Gastroesophageal sphincter (tissue), 4 donors: ENCODE measurements around the gene MOGAT2. TPM values are rescaled to one million over a fixed set of nuclear protein-coding genes. Genes with fewer than 3 reads are reported as not detected.
"Not testable (repeated sequence)": the region's sequence is repeated elsewhere in the genome, so short reads cannot be mapped to it uniquely, and the experiment has no call there.

Source experiments
- ATAC-seq: fragments of 150-250 bp; one replicate; pipeline ENCODE4 v1.9.1; 2016; ENCODE audit warnings: mild to moderate bottlenecking, moderate library complexity
- H3K27ac ChIP-seq, 4 donors: fragments of 200-600 bp; sonication (generic) in 3 of 4; 1 replicate in 3 of 4; 2 replicates in 1 of 4; pipeline ENCODE4 v1.5.1; 2016 to 2019
- H3K27me3 ChIP-seq: fragments of 200-600 bp; sonication (generic); one replicate; pipeline ENCODE4 v1.5.1; 2019
- H3K36me3 ChIP-seq, 2 donors: fragments of 200-600 bp; sonication (generic); one replicate each; pipeline ENCODE4 v1.5.1; 2019; ENCODE audit warnings: control low read depth in 1 of 2
- H3K4me1 ChIP-seq, 3 donors: fragments of 200-600 bp; sonication (generic); 1 replicate in 2 of 3; 2 replicates in 1 of 3; pipeline ENCODE4 v1.5.1; 2016 to 2019; ENCODE audit warnings: control low read depth in 2 of 3
- H3K4me3 ChIP-seq, 2 donors: fragments of 200-600 bp; sonication (generic); one replicate each; pipeline ENCODE4 v1.5.1; 2019; ENCODE audit warnings: mild to moderate bottlenecking in 1 of 2, moderate library complexity in 1 of 2
- H3K9me3 ChIP-seq, 3 donors: fragments of 200-600 bp; sonication (generic); one replicate each; pipeline ENCODE4 v1.5.1; 2017 to 2019; ENCODE audit warnings: control low read depth in 2 of 3
- EP300 ChIP-seq: sonication (generic); formaldehyde crosslinking; IDR thresholded peaks from one replicate; pipeline ENCODE4 v1.6.1; 2017; ENCODE audit warnings: antibody characterized with exemption, mild to moderate bottlenecking
- POLR2A ChIP-seq, 2 donors: fragments of 450-650 bp; IDR thresholded peaks; one replicate each; pipeline ENCODE4 v1.6.1; 2017; ENCODE audit warnings: antibody characterized with exemption in 2 of 2, mild to moderate bottlenecking in 2 of 2, moderate library complexity in 1 of 2
- POLR2AphosphoS5 ChIP-seq: sonication (generic); formaldehyde crosslinking; IDR thresholded peaks from one replicate; pipeline ENCODE4 v1.6.1; 2017; ENCODE audit warnings: antibody characterized with exemption
- WGBS, 2 donors: methylation state at CpG; one replicate each; pipeline ENCODE4 v1.1.5; 2018; ENCODE audit warnings: low coverage in 1 of 2; 5-methylcytosine and 5-hydroxymethylcytosine counted together
- total RNA-seq, 4 donors: library from RNA; depleted of rRNA; stranded (reverse); fragments of >200 nt; gene quantifications; one replicate each; pipeline ENCODE4 v1.1.0, GENCODE V29; 2016
- TF ChIP-seq, protein P1 (sequence below), 4 experiments: fragments of 200-600 bp in 2 of 4; fragments of 450-650 bp in 2 of 4; sonication (generic) in 1 of 4; IDR thresholded peaks; one replicate each; pipeline ENCODE4 v1.5.1; 2017 to 2019; ENCODE audit warnings: antibody characterized with exemption in 4 of 4, mild to moderate bottlenecking in 2 of 4, moderate library complexity in 2 of 4

Gene MOGAT2
- total RNA-seq, 4 donors from 2014 or later, result 0.30 TPM; not detected in 3

DNA sequence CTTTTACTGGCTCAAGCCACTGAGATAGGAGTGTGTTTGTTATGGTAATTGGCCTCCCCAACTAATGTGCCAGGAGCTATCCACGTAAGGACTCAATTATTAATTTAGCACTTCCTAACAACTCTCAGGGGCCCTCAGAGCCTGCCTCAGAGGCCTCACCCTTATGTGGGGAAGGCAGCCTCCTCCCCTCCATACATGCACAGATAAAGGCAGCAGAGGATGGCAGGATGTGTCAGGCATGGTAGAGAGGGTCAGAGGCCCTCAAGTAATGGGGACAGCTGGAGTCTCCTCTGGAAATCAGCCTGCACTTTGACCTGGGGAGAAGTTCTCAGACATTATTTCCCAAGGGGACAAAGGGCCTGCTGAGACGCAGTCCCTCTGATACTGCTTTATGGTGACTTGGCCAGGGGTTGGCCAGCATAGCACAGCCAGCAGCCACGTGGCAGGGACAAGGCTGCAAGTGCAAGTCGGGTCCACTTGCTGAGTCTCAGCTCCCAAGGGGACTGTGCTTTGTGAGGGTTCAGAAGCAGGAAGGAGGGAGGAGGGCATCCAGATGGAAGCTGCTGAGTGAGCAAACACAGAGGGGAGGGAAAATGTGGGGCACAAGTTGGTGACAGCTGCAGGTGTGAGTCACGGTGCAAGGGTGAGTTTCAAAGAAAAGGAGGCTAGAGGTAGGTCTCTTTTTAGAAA, 17.0 kb downstream of the MOGAT2 start:
- Histone ChIP-seq H3K9me3 (no peaks in the 10 kb centered on the region), H3K27ac (no peak overlapping the region), H3K4me3 (no peak overlapping the region), H3K4me1 (peaks cover 0 to 10% (median 0%) of the 10 kb centered on the region in 3 donors), H3K27me3 (no peaks in the 10 kb centered on the region), H3K36me3 (no peaks in the 10 kb centered on the region)
- 92 to 96% methylated on average over 1 to 2 of the region's 5 CpGs for WGBS, 2 donors
- ATAC-seq, result no peak
- TF ChIP-seq POLR2AphosphoS5, result no peak
- TF ChIP-seq, protein P1, sequence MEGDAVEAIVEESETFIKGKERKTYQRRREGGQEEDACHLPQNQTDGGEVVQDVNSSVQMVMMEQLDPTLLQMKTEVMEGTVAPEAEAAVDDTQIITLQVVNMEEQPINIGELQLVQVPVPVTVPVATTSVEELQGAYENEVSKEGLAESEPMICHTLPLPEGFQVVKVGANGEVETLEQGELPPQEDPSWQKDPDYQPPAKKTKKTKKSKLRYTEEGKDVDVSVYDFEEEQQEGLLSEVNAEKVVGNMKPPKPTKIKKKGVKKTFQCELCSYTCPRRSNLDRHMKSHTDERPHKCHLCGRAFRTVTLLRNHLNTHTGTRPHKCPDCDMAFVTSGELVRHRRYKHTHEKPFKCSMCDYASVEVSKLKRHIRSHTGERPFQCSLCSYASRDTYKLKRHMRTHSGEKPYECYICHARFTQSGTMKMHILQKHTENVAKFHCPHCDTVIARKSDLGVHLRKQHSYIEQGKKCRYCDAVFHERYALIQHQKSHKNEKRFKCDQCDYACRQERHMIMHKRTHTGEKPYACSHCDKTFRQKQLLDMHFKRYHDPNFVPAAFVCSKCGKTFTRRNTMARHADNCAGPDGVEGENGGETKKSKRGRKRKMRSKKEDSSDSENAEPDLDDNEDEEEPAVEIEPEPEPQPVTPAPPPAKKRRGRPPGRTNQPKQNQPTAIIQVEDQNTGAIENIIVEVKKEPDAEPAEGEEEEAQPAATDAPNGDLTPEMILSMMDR (IDR thresholded peaks at IDR 0.05), result no peak
- no peak for TF ChIP-seq EP300
- TF ChIP-seq POLR2A (IDR thresholded peaks at IDR 0.05), result no peak

DNA sequence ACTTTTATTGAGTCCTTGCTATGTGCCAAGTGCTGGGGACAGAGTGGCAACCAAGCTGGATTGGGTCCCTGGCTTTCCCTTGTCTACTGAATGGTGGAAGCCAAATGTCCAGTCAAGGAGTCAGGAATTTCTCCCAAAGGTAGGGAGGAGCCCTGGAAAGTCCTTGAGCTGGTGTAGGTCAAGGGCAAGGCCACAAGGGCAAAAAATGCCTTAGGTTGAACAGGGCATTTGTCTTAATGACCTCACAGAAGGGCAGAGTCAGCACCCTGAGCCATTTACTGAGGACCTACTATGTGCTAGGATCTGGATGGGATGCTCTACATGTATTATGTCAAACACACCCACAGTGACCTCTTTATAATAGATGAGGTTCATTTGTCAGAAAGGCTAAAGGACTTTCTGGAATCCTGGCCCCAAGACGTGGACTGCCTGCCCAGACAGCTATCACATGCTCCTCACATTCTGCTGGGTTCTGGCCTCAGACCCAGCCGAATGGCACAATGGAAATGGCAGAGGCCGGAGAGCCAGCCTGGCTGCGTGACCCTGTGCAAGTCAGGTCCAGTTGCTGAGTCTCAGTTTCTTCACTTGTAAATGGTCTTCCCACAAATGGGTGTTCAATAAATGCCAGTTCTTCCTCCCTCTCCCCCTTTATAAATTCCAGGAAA, 17.7 kb downstream of the MOGAT2 start:
- WGBS, 2 donors, result 88 to 93% methylated on average over 3 to 4 of the region's 4 CpGs
- H3K27ac ChIP-seq, result no peak overlapping the region
- no peaks in the 10 kb centered on the region for H3K9me3 ChIP-seq
- peaks cover 0 to 10% (median 0%) of the 10 kb centered on the region in 3 donors for H3K4me1 ChIP-seq
- no peak for ATAC-seq
- TF ChIP-seq EP300 (no peak), POLR2A (IDR thresholded peaks at IDR 0.05) (no peak), POLR2AphosphoS5 (no peak)
- TF ChIP-seq, protein P1 (IDR thresholded peaks at IDR 0.05), result no peak
- H3K36me3 ChIP-seq, result no peaks in the 10 kb centered on the region
- H3K4me3 ChIP-seq, result no peak overlapping the region
- no peaks in the 10 kb centered on the region for H3K27me3 ChIP-seq

DNA sequence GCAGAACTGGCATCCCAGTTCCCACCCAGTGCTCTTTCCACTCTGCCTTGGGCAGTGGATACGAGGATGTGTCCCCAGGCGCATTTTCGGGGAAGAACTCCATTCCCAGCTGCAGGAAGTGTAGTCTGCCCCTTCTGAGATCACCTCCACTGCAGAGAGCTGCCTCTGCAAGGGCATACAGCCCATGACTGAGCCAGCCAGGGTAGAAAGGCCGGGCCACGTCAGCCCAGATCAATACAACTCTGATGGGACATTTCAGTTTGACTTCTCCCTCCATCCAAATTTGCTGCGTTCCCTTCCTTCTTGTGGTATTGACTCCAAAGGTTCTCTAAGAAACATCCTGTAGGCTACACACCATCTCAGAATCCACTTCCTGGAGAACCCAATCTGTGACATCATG, 19.7 kb downstream of the MOGAT2 start:
- no peak for ATAC-seq
- Histone ChIP-seq H3K4me3 (no peak overlapping the region), H3K4me1 (peaks cover 0 to 10% (median 0%) of the 10 kb centered on the region in 3 donors), H3K9me3 (no peaks in the 10 kb centered on the region), H3K36me3 (no peaks in the 10 kb centered on the region), H3K27ac (no peak overlapping the region), H3K27me3 (no peaks in the 10 kb centered on the region)
- TF ChIP-seq, protein P1 (IDR thresholded peaks at IDR 0.05), result no peak
- TF ChIP-seq POLR2AphosphoS5 (no peak), EP300 (no peak), POLR2A (IDR thresholded peaks at IDR 0.05) (no peak)
- WGBS, 2 donors, result 69% methylated on average over 3 of the region's 6 CpGs; no CpG with 5 or more reads in 1 of the 2 donors

DNA sequence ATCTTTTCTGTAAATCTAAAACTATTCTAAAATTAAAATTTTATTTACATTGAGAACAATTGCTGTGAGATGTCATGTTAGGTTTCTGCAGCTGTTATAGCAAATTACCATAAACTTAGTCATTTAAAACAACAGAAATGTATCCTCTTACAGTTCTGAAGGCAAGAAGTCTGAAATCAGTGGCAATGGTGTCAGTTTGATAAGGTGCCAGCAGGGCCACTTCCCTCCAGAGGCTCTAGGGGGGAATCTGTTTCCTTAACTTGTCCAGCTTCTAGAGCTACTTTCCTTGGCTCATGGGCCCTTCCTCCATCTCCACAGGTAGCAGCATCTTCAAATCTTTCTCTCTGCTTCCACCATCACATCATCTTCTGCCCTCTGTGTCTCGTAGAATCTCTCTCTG, 23.0 kb downstream of the MOGAT2 start:
- TF ChIP-seq POLR2AphosphoS5, result no peak
- TF ChIP-seq, protein P1 (IDR thresholded peaks at IDR 0.05), result no peak
- no peak for TF ChIP-seq EP300
- no peak for TF ChIP-seq POLR2A (IDR thresholded peaks at IDR 0.05)
- ATAC-seq, result no peak
- 100% methylated on average over 1 of the region's 1 CpG; no CpG with 5 or more reads in 1 of the 2 donors for WGBS, 2 donors

DNA sequence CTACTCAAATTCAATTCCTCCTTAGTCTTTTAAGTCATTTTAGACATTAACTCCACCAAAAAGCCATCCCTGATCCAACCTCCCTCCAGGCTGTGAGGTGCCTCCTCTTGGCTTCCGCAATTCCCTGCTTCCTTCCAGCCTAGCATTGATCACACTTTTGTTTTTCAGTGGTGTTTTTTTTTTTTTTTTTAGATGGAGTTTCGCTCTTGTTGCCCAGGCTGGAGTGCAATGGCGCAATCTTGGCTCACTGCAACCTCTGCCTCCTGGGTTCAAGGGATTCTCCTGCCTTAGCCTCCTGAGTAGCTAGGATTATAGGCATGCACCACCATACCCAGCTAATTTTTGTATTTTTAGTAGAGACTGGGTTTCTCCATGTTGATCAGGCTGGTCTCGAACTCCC, 25.5 kb downstream of the MOGAT2 start:
- not testable (repeated sequence) for ATAC-seq, H3K27ac ChIP-seq, H3K4me3 ChIP-seq, H3K4me1 ChIP-seq, H3K9me3 ChIP-seq, H3K36me3 ChIP-seq
- H3K27me3 ChIP-seq, result peaks cover 32% of the 10 kb centered on the region
- WGBS, 2 donors, result 81 to 100% methylated on average over 1 to 2 of the region's 4 CpGs

More for the DNA sequence above, 23.0 kb downstream of the MOGAT2 start:
- no peak overlapping the region for H3K27ac ChIP-seq
- H3K4me3 ChIP-seq, result no peak overlapping the region
- H3K27me3 ChIP-seq, result peaks cover 17% of the 10 kb centered on the region
- no peaks in the 10 kb centered on the region for H3K9me3 ChIP-seq
- H3K36me3 ChIP-seq, result no peaks in the 10 kb centered on the region
- no peaks in the 10 kb centered on the region for H3K4me1 ChIP-seq
